Immature natural killer cell (primary cell): ENCODE measurements around the gene FAM200B. TPM values are rescaled to one million over a fixed set of nuclear protein-coding genes. Genes with fewer than 3 reads are reported as not detected.
"Not testable (repeated sequence)": the region's sequence is repeated elsewhere in the genome, so short reads cannot be mapped to it uniquely, and the experiment has no call there.

Experiments
- DNase-seq, 3 donors: peaks; one replicate each; pipeline ENCODE4 v3.0.0; 2022; ENCODE audit warnings: mixed read lengths in 1 of 3
- H3K27ac Mint-ChIP-seq, 6 donors: one replicate each; pipeline ENCODE4 v1.8.0; 2020; ENCODE audit warnings: mixed read lengths in 6 of 6, mild to moderate bottlenecking in 5 of 6, inconsistent platforms in 4 of 6, moderate library complexity in 3 of 6
- H3K27me3 Mint-ChIP-seq, 3 donors: one replicate each; pipeline ENCODE4 v1.8.0; 2020 to 2021; ENCODE audit warnings: low read depth in 3 of 3, mild to moderate bottlenecking in 3 of 3, mixed read lengths in 3 of 3, moderate library complexity in 3 of 3, inconsistent platforms in 1 of 3
- H3K36me3 Mint-ChIP-seq, 3 donors: one replicate each; pipeline ENCODE4 v1.8.0; 2020; ENCODE audit warnings: mixed read lengths in 3 of 3, inconsistent platforms in 2 of 3, mild to moderate bottlenecking in 2 of 3
- H3K4me1 Mint-ChIP-seq, 2 donors: one replicate each; pipeline ENCODE4 v1.8.0; 2020; ENCODE audit warnings: inconsistent platforms in 2 of 2, mild to moderate bottlenecking in 2 of 2, mixed read lengths in 2 of 2, moderate library complexity in 1 of 2
- H3K4me3 Mint-ChIP-seq, 5 donors: one replicate each; pipeline ENCODE4 v1.8.0; 2020; ENCODE audit warnings: mild to moderate bottlenecking in 5 of 5, mixed read lengths in 5 of 5, inconsistent platforms in 3 of 5, moderate library complexity in 3 of 5
- H3K9me3 Mint-ChIP-seq, 6 donors: one replicate each; pipeline ENCODE4 v1.8.0; 2020; ENCODE audit warnings: mild to moderate bottlenecking in 6 of 6, mixed read lengths in 6 of 6, inconsistent platforms in 4 of 6, moderate library complexity in 3 of 6
- polyA plus RNA-seq, 3 donors: library from polyadenylated mRNA; unstranded; fragments of 300-500 nt; fragmentation: Illumina TruSeq; gene quantifications; one replicate each; pipeline ENCODE4 v1.2.3, GENCODE V29; 2021

Gene FAM200B
- polyA plus RNA-seq, 3 donors from 2014 or later: 47.9 to 58.3 (median 50.2) TPM

- Mint-ChIP-seq H3K4me3 (no peak overlapping the region), H3K36me3 (no peaks in the 10 kb centered on the region), H3K27ac (no peak overlapping the region), H3K27me3 (peaks cover 0 to 2% (median 0%) of the 10 kb centered on the region in 3 donors), H3K9me3 (no peaks in the 10 kb centered on the region), H3K4me1 (peaks cover 5 to 6% of the 10 kb centered on the region in 2 donors)
- no peak for DNase-seq
These were observed 34.5 kb downstream of the FAM200B start for GRCh38 chr4:15716115-15716514.

GRCh38 chr4:15717086-15717485, 35.5 kb downstream of the FAM200B start:
- no peak overlapping the region for H3K4me3 Mint-ChIP-seq

DNA sequence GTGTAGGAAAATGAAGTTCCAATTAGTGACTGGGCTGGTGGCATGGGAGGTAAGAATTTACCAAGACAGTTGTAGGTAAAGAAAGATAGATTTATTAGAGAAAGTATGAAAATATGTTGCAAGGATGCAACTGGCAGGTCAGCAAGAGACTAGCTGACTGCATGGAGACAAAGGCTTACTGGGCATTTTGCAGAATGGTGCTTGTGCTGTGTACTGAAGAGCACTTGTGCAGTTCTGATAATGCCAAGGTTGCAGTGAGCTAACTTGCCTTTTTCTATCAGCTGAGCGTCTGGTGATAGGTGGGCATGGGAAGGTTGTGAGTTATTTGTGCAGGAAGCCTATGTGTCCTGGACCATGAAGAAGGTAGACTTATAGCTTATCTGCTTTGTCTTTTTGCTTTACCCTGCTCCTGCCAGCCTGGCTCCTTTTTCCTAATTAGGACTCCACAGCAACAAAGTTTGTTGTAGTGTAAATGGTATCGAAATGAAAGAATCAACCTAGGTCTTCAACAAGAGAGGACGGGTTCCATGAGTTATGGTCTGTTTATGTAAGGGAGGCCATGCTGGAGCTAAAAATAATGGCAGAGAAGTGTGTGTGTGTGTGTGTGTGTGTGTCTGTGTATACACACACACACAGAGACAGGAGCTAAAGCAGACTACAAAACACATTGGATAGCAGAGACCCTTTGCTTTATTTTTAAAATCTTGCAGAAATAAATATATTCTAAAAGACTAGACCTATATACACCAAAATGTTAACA, 36.2 kb downstream of the FAM200B start:
- Mint-ChIP-seq H3K27ac (no peak overlapping the region), H3K4me1 (peaks cover 5 to 6% of the 10 kb centered on the region in 2 donors), H3K9me3 (no peaks in the 10 kb centered on the region), H3K27me3 (peaks cover 0 to 2% (median 0%) of the 10 kb centered on the region in 3 donors), H3K4me3 (no peak overlapping the region), H3K36me3 (no peaks in the 10 kb centered on the region)
- no peak for DNase-seq

More at GRCh38 chr4:15717086-15717485, 35.5 kb downstream of the FAM200B start:
- peaks cover 5 to 6% of the 10 kb centered on the region in 2 donors for H3K4me1 Mint-ChIP-seq
- no peaks in the 10 kb centered on the region for H3K9me3 Mint-ChIP-seq
- DNase-seq: no peak
- peaks cover 0 to 2% (median 0%) of the 10 kb centered on the region in 3 donors for H3K27me3 Mint-ChIP-seq
- no peaks in the 10 kb centered on the region for H3K36me3 Mint-ChIP-seq
- no peak overlapping the region for H3K27ac Mint-ChIP-seq

- H3K4me3 Mint-ChIP-seq: no peak overlapping the region
- H3K27ac Mint-ChIP-seq: no peak overlapping the region
- H3K9me3 Mint-ChIP-seq: no peaks in the 10 kb centered on the region
- H3K4me1 Mint-ChIP-seq: peaks cover 5 to 6% of the 10 kb centered on the region in 2 donors
- peaks cover 0 to 2% (median 0%) of the 10 kb centered on the region in 3 donors for H3K27me3 Mint-ChIP-seq
- H3K36me3 Mint-ChIP-seq: no peaks in the 10 kb centered on the region
- no peak for DNase-seq
These were observed 36.8 kb downstream of the FAM200B start for GRCh38 chr4:15718465-15718864.

DNA sequence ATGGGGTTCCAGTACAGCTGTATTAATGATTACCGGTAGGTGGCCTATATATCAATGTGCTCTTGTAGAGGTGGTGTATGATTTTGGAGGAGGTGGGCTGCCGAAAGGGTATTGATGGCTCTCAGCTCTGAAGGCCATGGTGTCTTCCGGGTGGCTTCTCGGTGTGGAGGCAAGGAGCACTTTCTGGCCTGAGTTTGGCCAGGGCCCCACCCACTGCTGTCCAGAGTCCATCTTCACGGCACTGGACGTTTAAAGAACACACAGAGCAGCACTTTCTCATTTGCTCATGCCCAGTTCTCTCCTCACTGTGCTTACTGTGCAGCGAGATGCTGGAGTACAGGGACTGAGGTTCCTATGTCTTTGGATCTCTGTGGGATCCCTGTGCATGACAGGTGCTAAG, 37.3 kb downstream of the FAM200B start:
- H3K36me3 Mint-ChIP-seq: no peaks in the 10 kb centered on the region
- peaks cover 5 to 6% of the 10 kb centered on the region in 2 donors for H3K4me1 Mint-ChIP-seq
- no peak for DNase-seq
- H3K27me3 Mint-ChIP-seq: peaks cover 0 to 2% (median under 1%) of the 10 kb centered on the region in 3 donors
- H3K9me3 Mint-ChIP-seq: no peaks in the 10 kb centered on the region
- H3K4me3 Mint-ChIP-seq: no peak overlapping the region
- no peak overlapping the region for H3K27ac Mint-ChIP-seq

DNA sequence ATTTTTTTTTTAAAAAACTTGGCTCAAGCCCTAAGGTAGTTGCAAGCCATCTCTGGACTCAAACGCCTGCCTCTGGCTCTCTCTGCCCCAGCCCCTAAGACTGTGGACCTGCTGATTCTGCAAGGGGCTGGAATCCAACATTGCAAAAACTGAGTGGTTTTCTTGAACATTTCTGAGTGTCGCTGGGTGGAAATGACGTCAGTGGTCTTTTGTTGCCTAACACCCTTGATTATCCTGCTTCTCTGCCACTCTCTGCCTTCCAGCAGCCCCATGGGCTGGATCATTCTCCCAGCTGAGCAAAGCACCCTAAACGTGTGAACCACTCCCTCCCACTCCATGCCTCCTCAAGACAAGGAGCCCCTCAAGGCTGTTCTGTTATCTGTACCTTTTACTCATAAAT, 37.9 kb downstream of the FAM200B start:
- DNase-seq: no peak
- peaks cover 0 to 2% (median 1%) of the 10 kb centered on the region in 3 donors for H3K27me3 Mint-ChIP-seq
- H3K4me1 Mint-ChIP-seq: peaks cover 4% of the 10 kb centered on the region in 2 donors
- H3K27ac Mint-ChIP-seq: peak overlapping the region in 2 of 6 donors; percentile 26 to 35
- no peak overlapping the region for H3K4me3 Mint-ChIP-seq
- H3K9me3 Mint-ChIP-seq: no peaks in the 10 kb centered on the region
- no peaks in the 10 kb centered on the region for H3K36me3 Mint-ChIP-seq

- H3K4me3 Mint-ChIP-seq: no peak overlapping the region
- no peaks in the 10 kb centered on the region for H3K9me3 Mint-ChIP-seq
- no peaks in the 10 kb centered on the region for H3K36me3 Mint-ChIP-seq
- H3K27me3 Mint-ChIP-seq: peaks cover 2 to 4% (median 3%) of the 10 kb centered on the region in 3 donors
- no peak overlapping the region for H3K27ac Mint-ChIP-seq
- H3K4me1 Mint-ChIP-seq: peaks cover 13% of the 10 kb centered on the region in 2 donors
- no peak for DNase-seq
These were observed 39.2 kb downstream of the FAM200B start for GRCh38 chr4:15720851-15721250.

DNA sequence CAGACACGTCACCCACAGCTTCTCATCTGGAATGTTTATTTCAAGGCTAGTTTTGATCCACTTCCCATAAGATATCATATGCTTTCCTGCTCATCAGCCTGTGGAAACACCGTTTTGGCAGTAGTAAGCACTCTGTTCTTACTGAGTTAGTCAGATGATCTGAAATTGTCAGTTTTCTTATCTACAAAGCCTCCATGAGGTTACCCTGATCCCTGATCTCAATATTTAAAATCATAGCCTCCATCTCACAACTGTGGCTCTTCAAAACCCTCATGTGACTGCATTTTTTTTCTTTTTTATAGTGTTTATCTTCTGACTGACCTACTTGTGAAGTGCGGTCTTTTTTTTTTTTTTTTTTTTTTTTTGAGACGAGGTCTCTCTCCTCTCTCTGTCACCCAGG, 44.0 kb downstream of the FAM200B start:
- Mint-ChIP-seq H3K4me1 (peaks cover 19 to 20% of the 10 kb centered on the region in 2 donors), H3K27ac (peak overlapping the region; percentile 34 to 85 (median 62)), H3K27me3 (peaks cover 2 to 5% (median 4%) of the 10 kb centered on the region in 3 donors), H3K36me3 (no peaks in the 10 kb centered on the region), H3K4me3 (peak overlapping the region in 4 of 5 donors; percentile 4 to 63 (median 46)), H3K9me3 (no peaks in the 10 kb centered on the region)
- peak; percentile 48 to 56 (median 53) for DNase-seq

GRCh38 chr4:15729910-15730533, 48.4 kb downstream of the FAM200B start:
- Mint-ChIP-seq H3K36me3 (no peaks in the 10 kb centered on the region), H3K27ac (peak overlapping the region in 2 of 6 donors; percentile 18 to 69), H3K4me3 (no peak overlapping the region), H3K9me3 (no peaks in the 10 kb centered on the region), H3K4me1 (peaks cover 29 to 30% of the 10 kb centered on the region in 2 donors), H3K27me3 (peaks cover 5 to 7% (median 6%) of the 10 kb centered on the region in 3 donors)
- peak; percentile 63 to 68 (median 67) for DNase-seq

DNA sequence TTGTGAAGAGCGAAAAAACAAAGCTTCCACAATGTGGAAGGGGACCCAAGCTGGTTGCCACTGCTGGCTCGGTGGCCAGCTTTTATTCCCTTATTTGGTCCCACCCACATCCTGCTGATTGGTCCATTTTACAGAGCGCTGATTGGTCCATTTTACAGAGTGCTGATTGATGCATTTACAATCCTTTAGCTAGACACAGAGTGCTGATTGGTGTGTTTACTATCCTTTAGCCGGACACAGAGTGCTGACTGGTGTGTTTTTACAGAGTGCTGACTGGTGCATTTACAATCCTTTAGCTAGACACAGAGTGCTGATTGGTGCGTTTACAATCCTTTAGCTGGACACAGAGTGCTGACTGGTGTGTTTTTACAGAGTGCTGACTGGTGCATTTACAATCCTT, 51.4 kb downstream of the FAM200B start:
- peaks cover 20 to 32% of the 10 kb centered on the region in 2 donors for H3K4me1 Mint-ChIP-seq
- H3K36me3 Mint-ChIP-seq, DNase-seq, H3K4me3 Mint-ChIP-seq, H3K27me3 Mint-ChIP-seq, H3K27ac Mint-ChIP-seq, H3K9me3 Mint-ChIP-seq: not testable (repeated sequence)

GRCh38 chr4:15735536-15735935, 53.9 kb downstream of the FAM200B start:
- peaks cover 0 to 4% (median 0%) of the 10 kb centered on the region in 6 donors for H3K9me3 Mint-ChIP-seq
- H3K36me3 Mint-ChIP-seq: no peaks in the 10 kb centered on the region
- H3K4me3 Mint-ChIP-seq: no peak overlapping the region
- DNase-seq: no peak
- peaks cover 3 to 5% (median 3%) of the 10 kb centered on the region in 3 donors for H3K27me3 Mint-ChIP-seq
- peaks cover 20 to 32% of the 10 kb centered on the region in 2 donors for H3K4me1 Mint-ChIP-seq
- H3K27ac Mint-ChIP-seq: no peak overlapping the region

GRCh38 chr4:15736514-15737050, 55.0 kb downstream of the FAM200B start:
- Mint-ChIP-seq H3K4me3 (no peak overlapping the region), H3K27ac (no peak overlapping the region), H3K9me3 (peaks cover 0 to 10% (median 1%) of the 10 kb centered on the region in 6 donors), H3K4me1 (peaks cover 20 to 32% of the 10 kb centered on the region in 2 donors), H3K36me3 (peaks cover 0 to 4% (median 3%) of the 10 kb centered on the region in 3 donors), H3K27me3 (peaks cover 2 to 5% (median 3%) of the 10 kb centered on the region in 3 donors)
- DNase-seq: no peak

DNA sequence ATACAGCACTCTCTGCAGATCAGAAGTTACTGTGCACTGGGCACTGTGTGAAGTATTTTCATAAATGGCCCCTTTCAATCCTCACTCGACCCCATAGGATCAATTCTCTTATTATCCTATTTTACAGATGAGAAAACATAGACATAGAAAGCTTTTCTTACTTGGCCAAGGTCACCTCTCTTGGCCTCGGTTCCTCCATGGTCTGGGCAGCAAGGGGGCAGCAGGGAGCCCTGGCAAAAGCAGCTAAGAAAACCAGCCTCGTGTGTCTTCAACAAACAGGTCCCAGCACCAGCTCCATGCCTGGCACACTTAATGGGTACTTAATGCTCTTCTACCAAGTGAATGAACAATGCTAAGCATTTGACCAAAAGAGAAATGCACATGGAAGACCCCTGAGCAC, 55.6 kb downstream of the FAM200B start:
- no peak overlapping the region for H3K4me3 Mint-ChIP-seq
- DNase-seq: peak; percentile 24 to 37 (median 34)
- H3K36me3 Mint-ChIP-seq: peaks cover 2 to 7% (median 5%) of the 10 kb centered on the region in 3 donors
- peaks cover 20 to 32% of the 10 kb centered on the region in 2 donors for H3K4me1 Mint-ChIP-seq
- peaks cover 3 to 5% (median 4%) of the 10 kb centered on the region in 3 donors for H3K27me3 Mint-ChIP-seq
- peaks cover under 1 to 16% (median 3%) of the 10 kb centered on the region in 6 donors for H3K9me3 Mint-ChIP-seq
- peak overlapping the region in 1 of 6 donors; percentile 46 for H3K27ac Mint-ChIP-seq

DNA sequence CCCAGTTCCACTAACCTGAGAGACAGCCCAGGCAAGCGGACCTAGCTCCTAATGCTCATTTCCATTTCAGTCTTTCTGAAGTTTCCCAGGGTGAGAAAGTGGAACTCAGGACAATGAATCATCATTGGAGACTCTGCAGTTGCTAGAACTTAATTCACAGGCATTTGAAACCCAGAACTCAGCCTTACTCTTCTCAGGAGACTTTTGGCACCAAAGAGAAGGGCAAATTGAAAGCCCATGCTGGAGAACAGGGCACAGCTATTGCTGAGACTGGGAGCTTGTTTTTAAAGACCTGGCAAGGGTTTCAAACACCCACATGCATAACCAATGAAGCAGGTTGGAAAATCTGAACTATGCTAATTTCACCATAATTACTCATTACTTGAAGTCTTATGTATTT, 57.2 kb downstream of the FAM200B start:
- Mint-ChIP-seq H3K27me3 (peaks cover 3 to 5% (median 3%) of the 10 kb centered on the region in 3 donors), H3K27ac (no peak overlapping the region), H3K9me3 (peaks cover 2 to 19% (median 7%) of the 10 kb centered on the region in 6 donors), H3K4me1 (peaks cover 15 to 28% of the 10 kb centered on the region in 2 donors), H3K36me3 (peaks cover 4 to 10% (median 7%) of the 10 kb centered on the region in 3 donors), H3K4me3 (no peak overlapping the region)
- no peak for DNase-seq
